ENCODE results near the gene ST3GAL3. TPM values are rescaled to one million over a fixed set of nuclear protein-coding genes. Genes with fewer than 3 reads are reported as not detected.

Gene ST3GAL3
- total and polyA plus RNA-seq, 2 experiments from 2014 or later, result 6.2 to 6.3 TPM

DNA sequence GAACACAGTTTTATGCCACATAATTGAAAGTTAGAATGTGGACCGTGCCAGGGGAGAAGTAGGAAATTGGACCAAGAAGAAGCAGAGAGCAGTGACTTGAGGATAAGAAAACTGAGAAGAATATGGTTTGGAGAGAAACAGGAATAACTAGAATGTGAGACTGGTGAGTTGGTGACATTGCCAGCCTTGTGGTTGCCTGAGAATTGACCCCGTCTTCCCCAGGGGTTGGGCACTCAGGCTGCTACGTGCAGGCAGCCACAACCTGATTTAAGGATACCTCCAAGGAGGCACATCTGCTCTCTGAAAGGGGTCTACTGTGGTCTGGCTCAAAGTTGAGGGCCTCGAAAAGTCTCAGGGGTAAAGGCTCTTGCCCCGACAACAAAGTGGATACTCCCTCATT is 114.1 kb downstream of the ST3GAL3 start:
- TF ChIP-seq EZH2phosphoT487 (IDR thresholded peaks at IDR 0.05; ENCODE audit: low read depth, severe bottlenecking, unreplicated experiment), result no peak
- TF ChIP-seq CTCF (IDR thresholded peaks at IDR 0.05; ENCODE audit: poor library complexity), result no peak
- no peak for TF ChIP-seq EZH2 (IDR thresholded peaks at IDR 0.05; ENCODE audit: borderline replicate concordance)
- 89% methylated on average over 5 of the region's 5 CpGs for WGBS (ENCODE audit: low lambda C conversion rate, missing lambda C conversion rate)
- H3K4me1 ChIP-seq (ENCODE audit: insufficient read depth), result no peaks in the 10 kb centered on the region
- H2AFZ ChIP-seq, result no peak overlapping the region
- H3K9me2 ChIP-seq (replicated peaks; ENCODE audit: insufficient read depth), result no peaks in the 10 kb centered on the region
- H3K9me3 ChIP-seq (ENCODE audit: low read depth), result no peaks in the 10 kb centered on the region
- H3K4me3 ChIP-seq, result no peak overlapping the region
- H3K27ac ChIP-seq, result peak overlapping the region; percentile 56
- no peak for DNase-seq (ENCODE audit: low spot score)
- no peaks in the 10 kb centered on the region for H3K36me3 ChIP-seq (replicated peaks; ENCODE audit: insufficient read depth, low read depth)
- H3K79me2 ChIP-seq, result no peaks in the 10 kb centered on the region
- no peaks in the 10 kb centered on the region for H3K27me3 ChIP-seq
- H4K20me1 ChIP-seq (ENCODE audit: insufficient read depth, poor library complexity, severe bottlenecking), result no peaks in the 10 kb centered on the region
- no peak overlapping the region for H3K4me2 ChIP-seq

GRCh38 chr1:43822040-43822690 is 114.8 kb downstream of the ST3GAL3 start:
- Histone ChIP-seq H4K20me1 (ENCODE audit: insufficient read depth, poor library complexity, severe bottlenecking) (no peaks in the 10 kb centered on the region), H3K27me3 (no peaks in the 10 kb centered on the region), H3K27ac (peak overlapping the region; percentile 64), H3K4me1 (ENCODE audit: insufficient read depth) (no peaks in the 10 kb centered on the region), H3K36me3 (replicated peaks; ENCODE audit: insufficient read depth, low read depth) (no peaks in the 10 kb centered on the region), H3K79me2 (no peaks in the 10 kb centered on the region), H3K9me2 (replicated peaks; ENCODE audit: insufficient read depth) (no peaks in the 10 kb centered on the region), H3K9me3 (ENCODE audit: low read depth) (no peaks in the 10 kb centered on the region), H3K4me3 (no peak overlapping the region), H2AFZ (no peak overlapping the region), H3K4me2 (peak overlapping the region; percentile 18)
- DNase-seq (ENCODE audit: low spot score), result peak; percentile 69
- no peak for TF ChIP-seq CTCF (IDR thresholded peaks at IDR 0.05; ENCODE audit: poor library complexity)
- TF ChIP-seq EZH2 (IDR thresholded peaks at IDR 0.05; ENCODE audit: borderline replicate concordance), result no peak
- TF ChIP-seq EZH2phosphoT487 (IDR thresholded peaks at IDR 0.05; ENCODE audit: low read depth, severe bottlenecking, unreplicated experiment), result no peak
- WGBS (ENCODE audit: low lambda C conversion rate, missing lambda C conversion rate), result 38% methylated on average over 3 of the region's 3 CpGs

GRCh38 chr1:43824795-43825194 is 117.5 kb downstream of the ST3GAL3 start:
- no peaks in the 10 kb centered on the region for H3K36me3 ChIP-seq (replicated peaks; ENCODE audit: insufficient read depth, low read depth)
- no peaks in the 10 kb centered on the region for H3K9me2 ChIP-seq (replicated peaks; ENCODE audit: insufficient read depth)
- WGBS (ENCODE audit: low lambda C conversion rate, missing lambda C conversion rate), result 100% methylated on average over 1 of the region's 1 CpG
- H2AFZ ChIP-seq, result no peak overlapping the region
- H3K79me2 ChIP-seq, result no peaks in the 10 kb centered on the region
- no peak overlapping the region for H3K27ac ChIP-seq
- no peaks in the 10 kb centered on the region for H3K9me3 ChIP-seq (ENCODE audit: low read depth)
- H3K27me3 ChIP-seq, result no peaks in the 10 kb centered on the region
- TF ChIP-seq CTCF (IDR thresholded peaks at IDR 0.05; ENCODE audit: poor library complexity) (no peak), EZH2phosphoT487 (IDR thresholded peaks at IDR 0.05; ENCODE audit: low read depth, severe bottlenecking, unreplicated experiment) (no peak), EZH2 (IDR thresholded peaks at IDR 0.05; ENCODE audit: borderline replicate concordance) (no peak)
- DNase-seq (ENCODE audit: low spot score), result no peak
- no peak overlapping the region for H3K4me2 ChIP-seq
- no peaks in the 10 kb centered on the region for H3K4me1 ChIP-seq (ENCODE audit: insufficient read depth)
- H4K20me1 ChIP-seq (ENCODE audit: insufficient read depth, poor library complexity, severe bottlenecking), result no peaks in the 10 kb centered on the region
- H3K4me3 ChIP-seq, result no peak overlapping the region

Measured in hepatocyte (in vitro differentiated cells).